ENCODE results near the gene RUNDC3A.

The RUNDC3A gene

DNA sequence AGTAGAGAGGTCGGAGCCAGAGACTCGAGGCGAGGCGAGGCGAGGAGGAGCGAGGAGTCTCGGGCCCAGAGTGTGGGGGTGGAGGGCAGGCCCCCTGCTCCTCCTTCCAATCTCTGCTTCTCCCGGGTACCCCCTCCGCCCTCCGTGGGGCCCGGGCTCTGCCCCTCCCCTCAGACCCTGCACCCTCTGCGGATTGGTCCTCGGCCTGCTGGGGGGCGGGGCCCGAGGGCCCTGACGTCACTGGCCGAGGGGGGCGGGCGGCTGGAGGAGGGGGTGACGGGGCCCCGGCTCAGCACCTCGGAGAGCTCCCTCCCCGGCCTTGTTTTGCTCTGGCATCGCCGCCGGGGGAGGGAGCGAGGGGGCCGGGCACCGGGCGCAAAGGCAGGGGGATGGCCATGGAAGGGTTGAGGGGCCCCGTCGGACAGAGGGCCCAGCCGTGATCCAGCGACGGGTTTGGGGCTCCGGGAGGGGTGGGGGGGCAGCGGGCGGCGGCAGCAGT lies at the start of gene RUNDC3A:
Gene RUNDC3A, plus strand, starts transcription at position 282 of the 499 bp plus-strand sequence. CDS start 232 bp downstream, outside the sequence.
- TF ChIP-seq, protein P1, sequence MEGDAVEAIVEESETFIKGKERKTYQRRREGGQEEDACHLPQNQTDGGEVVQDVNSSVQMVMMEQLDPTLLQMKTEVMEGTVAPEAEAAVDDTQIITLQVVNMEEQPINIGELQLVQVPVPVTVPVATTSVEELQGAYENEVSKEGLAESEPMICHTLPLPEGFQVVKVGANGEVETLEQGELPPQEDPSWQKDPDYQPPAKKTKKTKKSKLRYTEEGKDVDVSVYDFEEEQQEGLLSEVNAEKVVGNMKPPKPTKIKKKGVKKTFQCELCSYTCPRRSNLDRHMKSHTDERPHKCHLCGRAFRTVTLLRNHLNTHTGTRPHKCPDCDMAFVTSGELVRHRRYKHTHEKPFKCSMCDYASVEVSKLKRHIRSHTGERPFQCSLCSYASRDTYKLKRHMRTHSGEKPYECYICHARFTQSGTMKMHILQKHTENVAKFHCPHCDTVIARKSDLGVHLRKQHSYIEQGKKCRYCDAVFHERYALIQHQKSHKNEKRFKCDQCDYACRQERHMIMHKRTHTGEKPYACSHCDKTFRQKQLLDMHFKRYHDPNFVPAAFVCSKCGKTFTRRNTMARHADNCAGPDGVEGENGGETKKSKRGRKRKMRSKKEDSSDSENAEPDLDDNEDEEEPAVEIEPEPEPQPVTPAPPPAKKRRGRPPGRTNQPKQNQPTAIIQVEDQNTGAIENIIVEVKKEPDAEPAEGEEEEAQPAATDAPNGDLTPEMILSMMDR (conservative IDR thresholded peaks at IDR 0.05; ENCODE audit: low read depth, low read length): no peak
- peak within 1 kb of the TSS; percentile 48 for H3K4me3 ChIP-seq (ENCODE audit: low read depth, low read length)
- peak; percentile 77 for DNase-seq (ENCODE audit: low read depth)

DNA sequence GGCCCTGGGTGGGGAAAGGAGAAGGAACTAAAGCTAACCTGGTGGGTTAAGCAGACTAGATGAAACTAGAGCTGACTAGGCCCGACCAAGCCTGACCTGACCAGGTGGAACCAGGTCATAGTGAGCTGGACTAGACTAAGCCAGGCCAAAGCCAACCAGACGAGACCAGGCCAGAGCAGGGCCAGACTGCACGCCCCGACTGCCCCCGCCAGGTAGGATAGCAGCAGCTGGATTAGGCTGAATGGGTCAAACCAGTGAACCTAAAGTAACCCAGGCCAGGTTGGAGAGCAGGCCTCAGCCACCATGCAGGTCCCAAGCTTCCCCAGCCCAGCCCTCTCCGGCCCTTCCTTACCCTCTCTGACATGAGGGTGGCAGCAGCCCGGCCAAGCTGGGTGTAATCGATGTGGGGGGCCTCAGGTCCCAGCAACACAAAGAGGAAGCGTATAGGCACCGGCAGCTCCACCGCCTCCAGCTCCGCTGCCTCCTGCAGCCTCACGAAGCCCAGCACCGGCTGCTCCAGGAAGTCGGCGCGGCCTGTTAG lies 49.5 kb upstream of the RUNDC3A start:
- TF ChIP-seq, protein P1 (conservative IDR thresholded peaks at IDR 0.05; ENCODE audit: low read depth, low read length): no peak
- DNase-seq (ENCODE audit: low read depth): no peak
- H3K4me3 ChIP-seq (ENCODE audit: low read depth, low read length): no peak overlapping the region

DNA sequence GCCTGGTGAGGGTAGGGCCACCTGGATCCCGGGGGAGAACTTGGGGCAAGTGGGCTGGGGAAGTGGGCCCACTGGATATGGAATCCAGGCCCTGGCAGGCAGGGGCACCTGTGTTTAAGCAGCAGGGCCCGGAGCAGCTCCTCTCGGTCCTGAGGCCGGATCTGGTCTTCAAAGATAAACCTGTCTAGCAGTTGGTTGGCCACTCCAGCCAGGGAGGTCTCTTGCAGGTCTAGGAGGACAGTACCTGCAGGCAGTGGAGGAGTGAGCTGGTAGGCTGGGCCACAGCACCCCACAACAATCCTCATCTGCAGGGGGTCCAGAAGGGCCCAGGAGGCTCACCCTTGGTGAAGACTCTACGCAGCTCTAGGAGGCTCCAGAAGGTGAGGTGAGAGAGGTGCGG lies 48.1 kb upstream of the RUNDC3A start:
- no peak overlapping the region for H3K4me3 ChIP-seq (ENCODE audit: low read depth, low read length)
- no peak for DNase-seq (ENCODE audit: low read depth)
- TF ChIP-seq, protein P1 (conservative IDR thresholded peaks at IDR 0.05; ENCODE audit: low read depth, low read length): no peak

DNA sequence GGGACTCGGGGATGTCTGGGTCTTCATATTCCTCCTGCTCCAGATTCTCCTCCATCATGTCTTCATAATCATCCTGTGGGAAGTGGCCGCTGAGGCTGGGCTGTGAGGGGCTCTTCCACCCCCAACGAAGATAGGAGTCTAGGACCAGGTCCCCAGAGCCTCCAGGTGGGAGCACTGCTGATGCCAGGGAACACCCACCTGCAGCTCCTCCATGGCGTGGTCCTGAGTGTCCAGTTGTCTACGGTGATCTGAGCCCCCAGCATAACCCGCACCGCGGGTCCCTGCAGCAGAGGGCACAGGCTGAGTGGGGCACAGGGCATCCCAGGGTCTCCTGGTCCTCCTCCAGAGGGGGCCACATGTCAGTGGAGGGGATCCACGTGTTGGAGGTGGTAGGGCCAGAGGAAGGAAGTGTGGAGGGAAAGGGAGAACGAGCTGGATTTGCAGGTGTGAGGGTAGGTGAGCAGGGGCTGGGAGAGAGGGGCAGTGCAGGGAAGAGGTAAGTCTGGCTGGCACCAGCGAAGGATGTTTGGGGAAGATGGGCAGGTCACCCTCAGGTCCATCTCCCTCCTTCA lies 45.7 kb upstream of the RUNDC3A start:
- H3K4me3 ChIP-seq (ENCODE audit: low read depth, low read length): no peak overlapping the region
- DNase-seq (ENCODE audit: low read depth): no peak
- TF ChIP-seq, protein P1 (conservative IDR thresholded peaks at IDR 0.05; ENCODE audit: low read depth, low read length): no peak

DNA sequence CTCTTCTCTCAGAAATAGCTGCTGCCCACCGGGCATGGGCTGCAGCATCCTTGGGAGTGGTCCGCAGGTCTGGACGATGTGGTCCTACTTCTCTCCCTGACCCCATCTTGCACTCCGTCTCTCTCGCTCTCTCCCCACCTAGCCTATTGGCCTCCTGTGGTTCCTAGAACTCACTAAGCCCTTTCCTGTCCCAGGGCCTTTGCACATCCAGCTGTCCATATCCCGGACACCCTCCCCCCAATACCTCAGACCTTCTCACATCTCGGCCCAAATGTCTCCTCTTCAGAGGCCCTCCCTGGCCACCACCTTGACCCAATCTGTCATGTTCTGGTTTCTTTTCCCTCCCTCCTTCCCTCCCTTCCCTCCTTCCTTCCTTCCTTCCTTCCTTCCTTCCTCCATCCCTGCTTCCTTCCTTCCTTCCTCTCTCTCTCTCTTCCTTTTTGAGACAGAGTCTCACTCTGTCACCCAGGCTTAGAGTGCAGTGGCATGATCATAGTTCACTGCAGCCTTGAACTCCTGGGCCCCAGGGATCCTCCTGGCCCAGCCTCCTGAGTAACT lies 45.0 kb upstream of the RUNDC3A start:
- TF ChIP-seq, protein P1 (conservative IDR thresholded peaks at IDR 0.05; ENCODE audit: low read depth, low read length): no peak
- H3K4me3 ChIP-seq (ENCODE audit: low read depth, low read length): no peak overlapping the region

DNA sequence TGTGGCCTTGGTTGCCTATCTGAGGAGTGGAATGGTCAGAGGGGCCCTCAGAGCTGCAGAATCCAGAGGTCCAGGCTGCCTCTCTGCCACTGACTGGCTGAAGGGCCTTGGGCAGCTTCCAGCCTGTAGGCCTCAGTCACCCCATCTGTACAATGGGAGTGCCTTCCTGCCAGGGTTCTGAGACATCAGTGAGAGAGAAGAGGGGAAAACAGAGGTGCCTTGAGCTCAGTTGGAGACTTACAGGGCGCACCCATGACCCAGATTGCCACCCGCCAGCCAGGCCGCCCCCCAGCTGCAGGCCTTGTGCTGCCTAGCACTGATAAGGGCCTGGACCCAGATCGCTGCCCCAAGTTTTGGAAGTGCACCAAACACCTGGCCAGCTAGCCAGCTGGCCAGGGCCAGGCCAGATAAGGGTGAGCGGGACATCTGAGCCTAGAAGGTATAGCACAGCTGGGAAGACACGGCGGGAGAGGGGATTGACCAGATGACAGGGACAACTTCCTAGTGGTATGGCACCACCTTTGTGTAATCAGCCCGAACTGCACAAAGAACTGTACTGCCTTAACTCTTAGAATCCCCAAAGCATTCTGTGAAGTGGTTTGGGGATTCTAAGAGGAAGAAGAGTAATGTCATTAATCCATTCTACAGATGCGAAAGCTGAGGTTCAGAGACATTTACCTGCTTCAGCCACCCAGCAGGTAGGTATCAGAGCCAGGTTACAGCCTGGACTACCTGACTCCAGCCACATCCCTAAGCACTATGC lies 41.8 kb upstream of the RUNDC3A start:
- DNase-seq (ENCODE audit: low read depth): peak; percentile 23
- TF ChIP-seq, protein P1 (conservative IDR thresholded peaks at IDR 0.05; ENCODE audit: low read depth, low read length): peak; percentile 5
- H3K4me3 ChIP-seq (ENCODE audit: low read depth, low read length): no peak overlapping the region

More for the DNA sequence above, 45.0 kb upstream of the RUNDC3A start:
- DNase-seq (ENCODE audit: low read depth): no peak

Data from choroid plexus epithelial cell (primary cell).